Measurements from ENCODE around the gene ARSD.
A peak's percentile ranks its signal among the peaks of the same experiment; 100 is the strongest.
"Not testable (repeated sequence)": the region's sequence is repeated elsewhere in the genome, so short reads cannot be mapped to it uniquely, and the experiment has no call there.

Gene ARSD

DNA sequence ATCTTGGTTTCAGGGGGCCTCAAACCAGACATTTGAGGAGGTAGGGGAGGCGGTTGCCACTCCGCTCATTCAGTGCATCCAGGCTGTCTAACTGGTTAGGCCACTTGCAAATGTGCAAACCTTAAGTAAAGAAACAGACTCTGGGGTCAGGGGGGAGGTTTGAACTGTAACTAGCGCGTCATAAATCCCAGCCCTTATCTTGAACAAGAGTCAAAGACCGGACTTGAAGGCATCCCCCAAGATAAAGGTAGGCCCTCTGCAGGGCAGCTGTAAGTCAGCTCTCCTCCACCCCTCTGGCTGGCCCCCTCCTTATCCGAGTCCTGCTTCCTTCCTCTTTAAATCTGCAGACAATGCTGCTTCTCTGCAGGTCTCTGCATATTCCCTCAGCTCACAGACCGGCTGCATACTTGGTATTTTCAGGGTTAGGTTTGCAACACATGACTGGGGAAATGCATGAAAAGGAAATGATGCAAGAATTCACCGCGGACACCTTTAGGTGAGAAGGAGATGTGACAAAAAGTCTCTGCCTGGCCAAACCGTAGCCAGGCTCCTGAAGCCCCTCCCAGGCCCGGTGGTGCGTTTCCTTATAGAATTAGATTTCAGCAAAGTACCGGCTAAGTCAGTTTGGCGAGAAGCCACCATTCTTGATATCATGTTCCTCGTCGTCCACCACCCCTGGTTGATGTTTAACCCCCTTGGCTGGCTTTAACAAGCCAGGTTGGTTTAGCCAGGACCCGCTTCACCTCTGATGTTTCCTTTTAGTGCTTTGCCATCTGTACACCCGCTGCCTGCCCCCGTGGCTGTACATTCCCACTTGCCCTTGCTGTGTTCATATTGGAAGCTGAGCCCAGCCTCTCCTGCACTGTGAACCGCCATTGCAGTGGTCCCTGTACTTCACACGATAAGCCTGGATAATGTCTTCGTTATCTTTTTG is 31.2 kb downstream of the ARSD start:
- peak overlapping the region in 6 of 21 experiments; percentile 18 to 69 (median 48) for H3K27ac ChIP-seq
- H3K4me3 ChIP-seq = not testable (repeated sequence)

DNA sequence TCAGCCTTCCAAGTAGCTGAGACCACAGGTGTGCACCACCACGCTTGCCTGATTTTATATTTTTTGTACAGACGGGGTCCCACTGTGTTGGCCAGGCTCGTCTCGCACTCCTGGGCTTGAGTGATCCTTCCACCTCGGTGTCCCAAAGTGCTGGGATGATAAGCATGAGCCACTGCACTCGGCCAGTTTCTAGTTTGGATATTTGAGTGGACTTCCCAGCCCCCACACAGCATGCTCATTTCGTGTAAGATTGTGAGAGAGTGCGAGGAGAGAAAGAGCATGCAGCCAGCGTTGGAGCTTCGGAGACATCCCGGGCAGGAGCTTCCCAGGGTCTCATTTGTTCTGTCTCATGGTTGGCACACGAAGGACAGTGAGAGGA is 31.8 kb downstream of the ARSD start:
- Histone ChIP-seq H3K4me3 (no peak overlapping the region), H3K27ac (peak overlapping the region in 3 of 21 experiments; percentile 10 to 69 (median 17))

DNA sequence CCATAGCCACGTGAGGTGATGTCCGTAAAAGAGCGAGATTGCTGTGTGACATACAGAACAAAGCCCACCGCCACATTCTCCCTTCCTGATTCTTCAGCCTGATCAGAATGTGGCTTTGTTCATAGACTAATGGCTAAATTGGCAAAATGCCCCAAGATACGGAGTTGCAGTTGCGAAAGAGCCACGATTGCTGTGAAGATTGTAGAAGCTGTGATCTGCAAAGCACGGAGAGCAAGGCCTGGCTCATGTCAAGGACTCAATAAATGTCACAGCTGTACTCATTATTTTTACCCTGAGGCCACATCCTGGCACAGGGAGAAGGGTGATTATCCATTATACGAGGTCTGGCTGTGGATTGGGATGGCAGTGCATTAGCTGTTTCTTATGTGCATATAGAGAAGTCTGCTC is 34.2 kb downstream of the ARSD start:
- Histone ChIP-seq H3K4me3 (no peak overlapping the region), H3K27ac (no peak overlapping the region)

DNA sequence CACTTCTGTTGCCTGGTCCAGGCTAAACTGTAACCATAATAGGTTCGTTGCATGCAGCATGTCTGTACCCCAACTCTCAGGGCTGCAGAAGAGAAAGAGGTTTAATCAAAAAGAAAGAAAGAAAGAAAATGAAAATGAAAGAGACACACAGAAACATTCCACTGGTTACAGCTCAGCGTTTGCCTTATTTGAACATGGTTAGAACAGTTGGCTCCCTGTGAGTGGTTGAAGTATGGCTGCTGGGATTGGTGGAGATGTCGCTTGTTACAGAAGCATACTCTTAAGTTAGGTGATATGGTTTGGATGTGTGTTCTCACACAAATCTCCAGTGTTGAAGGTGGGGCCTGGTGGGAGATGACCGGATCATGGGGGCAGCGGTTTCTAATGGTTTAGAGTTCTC is 36.3 kb downstream of the ARSD start:
- H3K4me3 ChIP-seq = no peak overlapping the region
- H3K27ac ChIP-seq = no peak overlapping the region

DNA sequence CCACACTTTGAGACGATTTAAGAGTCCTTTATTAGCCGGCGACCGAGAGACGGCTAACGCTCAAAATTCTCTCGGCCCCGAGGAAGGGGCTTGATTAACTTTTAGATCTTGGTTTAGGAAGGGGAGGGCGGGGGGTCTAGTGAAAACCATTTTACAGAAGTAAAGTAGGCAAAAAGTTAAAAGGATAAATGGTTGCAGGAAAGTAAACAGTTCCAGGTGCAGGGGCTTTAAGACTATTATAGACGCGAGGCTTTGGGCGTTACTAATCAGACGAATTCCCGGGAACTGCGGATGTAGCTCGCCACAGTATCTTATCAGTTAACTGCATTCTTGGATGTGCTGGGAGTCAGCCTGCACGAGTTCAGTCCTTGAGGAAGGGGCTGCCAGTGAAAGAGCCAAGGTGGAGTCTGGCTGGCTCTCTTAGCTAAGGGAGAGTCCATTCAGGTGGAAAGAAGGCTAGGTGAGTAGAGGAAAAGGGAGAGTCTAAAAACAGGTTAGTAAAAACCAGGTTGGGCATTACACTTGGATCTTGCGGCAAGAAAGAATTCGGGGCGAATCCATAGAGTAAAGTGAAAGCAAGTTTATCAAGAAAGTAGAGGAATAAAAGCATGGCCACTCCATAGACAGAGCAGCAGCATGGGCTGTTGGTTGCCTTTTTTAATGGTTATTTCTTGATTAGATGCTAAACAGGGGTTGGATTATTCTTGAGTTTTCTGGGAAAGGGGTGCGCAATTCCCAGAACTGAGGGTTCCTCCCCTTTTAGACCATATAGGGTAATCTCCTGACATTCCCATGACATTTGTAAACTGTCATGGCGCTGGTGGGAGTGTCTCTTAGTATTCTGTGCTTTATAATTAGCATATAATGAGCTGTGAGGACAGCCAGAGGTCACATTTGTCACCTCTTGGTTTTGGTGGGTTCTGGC is 38.3 kb downstream of the ARSD start:
- not testable (repeated sequence) for H3K27ac ChIP-seq, H3K4me3 ChIP-seq

GRCh38 chrX:2889706-2890490 is 39.2 kb downstream of the ARSD start:
- peak overlapping the region in 1 of 21 experiments; percentile 59 for H3K27ac ChIP-seq
- peak overlapping the region; percentile 15 to 35 (median 26) for H3K4me3 ChIP-seq

DNA sequence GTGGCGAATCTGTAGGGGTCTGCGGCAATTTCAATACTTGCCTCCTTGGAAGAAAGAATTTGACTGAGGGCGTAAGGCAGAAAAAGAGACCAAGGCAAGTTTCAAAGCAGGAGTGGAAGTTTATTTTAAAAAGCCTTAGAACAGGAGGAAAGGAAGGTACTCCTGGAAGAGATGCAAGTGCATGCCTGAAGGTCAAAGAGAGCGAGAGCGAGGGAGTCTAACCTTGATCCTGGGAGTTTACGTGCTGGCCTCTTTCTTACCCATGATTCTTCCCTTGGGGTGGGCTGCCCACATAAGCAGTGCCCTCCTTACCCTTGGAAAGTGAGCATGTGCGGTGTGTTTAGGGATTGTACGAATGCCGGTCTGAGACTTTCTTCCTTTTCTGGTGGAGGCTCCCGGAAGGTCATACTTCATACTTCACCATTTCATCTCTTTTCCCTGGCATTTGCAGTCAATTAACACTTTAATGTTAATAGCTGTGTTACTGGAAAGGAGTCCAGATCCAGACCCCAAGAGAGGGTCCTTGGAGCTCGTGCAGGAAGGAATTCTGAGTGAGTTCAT is 40.0 kb downstream of the ARSD start:
- Histone ChIP-seq H3K4me3 (peak overlapping the region; percentile 15 to 35 (median 26)), H3K27ac (peak overlapping the region in 1 of 21 experiments; percentile 59)

DNA sequence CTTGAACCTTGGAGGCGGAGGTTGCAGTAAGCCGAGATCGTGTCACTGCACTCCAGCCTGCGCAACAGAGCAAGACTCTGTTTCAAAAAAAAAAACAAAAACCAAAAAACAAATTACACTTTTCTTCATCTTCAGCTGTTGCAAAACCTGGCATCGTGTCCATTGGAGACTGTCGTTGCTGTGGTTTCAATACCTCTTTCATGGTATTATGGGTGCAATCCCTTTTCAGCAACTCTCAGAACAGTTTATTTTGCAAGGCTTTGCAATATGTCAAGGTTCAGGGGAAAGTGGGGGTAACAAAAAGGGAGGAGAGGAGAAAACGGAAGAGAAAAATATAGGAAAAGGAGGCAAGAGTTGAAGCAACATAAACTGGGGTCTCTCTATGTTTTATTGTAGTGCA is 40.8 kb downstream of the ARSD start:
- no peak overlapping the region for H3K27ac ChIP-seq
- H3K4me3 ChIP-seq = no peak overlapping the region

GRCh38 chrX:2883770-2884169 is 45.4 kb downstream of the ARSD start:
- H3K4me3 ChIP-seq = no peak overlapping the region
- H3K27ac ChIP-seq = no peak overlapping the region

DNA sequence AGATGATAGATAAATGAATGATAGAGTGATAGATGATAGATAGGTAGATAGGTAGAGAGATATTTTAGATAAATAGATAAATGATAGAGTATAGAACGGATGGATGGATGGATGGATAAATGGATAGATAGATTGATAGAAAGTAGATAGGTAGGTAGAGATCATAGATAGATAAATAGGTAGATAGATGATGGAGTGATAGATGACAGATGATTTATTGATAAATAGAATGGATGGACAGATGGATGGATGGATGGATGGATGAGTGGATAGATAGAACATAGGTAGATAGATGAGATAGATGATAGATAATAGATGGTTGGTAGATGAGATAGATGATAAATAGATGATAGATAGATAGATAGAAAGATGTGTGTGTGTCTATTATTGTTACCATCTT is 49.5 kb downstream of the ARSD start:
- no peak overlapping the region for H3K27ac ChIP-seq
- no peak overlapping the region for H3K4me3 ChIP-seq

DNA sequence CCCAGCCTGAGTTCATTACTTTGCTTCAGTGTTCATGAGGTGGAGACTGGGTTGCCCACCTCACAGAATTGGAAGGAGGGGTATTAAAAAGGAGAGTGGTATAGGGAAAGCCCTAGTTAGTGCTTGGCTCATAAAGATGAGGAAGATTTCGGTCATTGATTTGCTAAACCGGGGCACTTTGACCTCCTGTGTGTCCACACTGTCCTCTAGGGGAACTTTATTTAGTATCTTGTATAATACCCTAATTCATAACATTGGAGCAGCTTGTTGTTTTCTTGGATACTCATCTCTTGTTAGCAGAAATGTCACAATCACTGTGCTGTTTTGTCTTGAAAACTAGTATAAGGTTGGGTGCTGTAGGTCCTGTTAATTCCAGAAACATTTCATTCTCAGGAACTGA is 50.6 kb downstream of the ARSD start:
- H3K27ac ChIP-seq = no peak overlapping the region
- H3K4me3 ChIP-seq = no peak overlapping the region

DNA sequence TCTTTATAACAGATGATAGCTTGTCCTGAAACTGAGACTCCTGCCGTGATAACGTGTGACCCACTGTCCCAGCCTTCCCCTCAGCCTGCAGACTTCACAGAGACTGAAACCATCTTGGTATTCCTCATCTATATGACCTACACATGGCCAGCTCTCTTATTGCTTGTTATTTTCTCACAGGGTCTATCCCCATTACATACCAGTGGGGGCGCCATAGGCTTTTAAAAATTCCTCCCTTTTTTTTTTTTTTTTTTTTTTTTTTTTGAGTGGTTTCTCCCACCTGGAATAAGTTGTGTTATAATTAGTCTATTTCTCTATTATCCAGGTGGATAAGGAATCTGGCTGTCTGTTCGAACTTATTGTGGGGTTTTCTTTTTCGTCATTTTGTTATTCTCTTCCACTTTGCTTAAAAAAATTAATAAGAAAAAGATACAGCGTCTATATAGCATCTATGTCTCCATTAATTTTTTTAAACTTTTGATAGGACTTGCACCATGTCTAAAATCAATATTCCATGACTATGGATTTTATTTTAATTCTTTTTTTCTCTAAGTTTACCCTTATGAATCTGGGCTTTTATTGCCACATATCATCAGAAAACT is 53.2 kb downstream of the ARSD start:
- Histone ChIP-seq H3K27ac (no peak overlapping the region), H3K4me3 (no peak overlapping the region)

- Histone ChIP-seq H3K27ac (no peak overlapping the region), H3K4me3 (no peak overlapping the region)
Measured at GRCh38 chrX:2875136-2875481, 54.0 kb downstream of the ARSD start.

DNA sequence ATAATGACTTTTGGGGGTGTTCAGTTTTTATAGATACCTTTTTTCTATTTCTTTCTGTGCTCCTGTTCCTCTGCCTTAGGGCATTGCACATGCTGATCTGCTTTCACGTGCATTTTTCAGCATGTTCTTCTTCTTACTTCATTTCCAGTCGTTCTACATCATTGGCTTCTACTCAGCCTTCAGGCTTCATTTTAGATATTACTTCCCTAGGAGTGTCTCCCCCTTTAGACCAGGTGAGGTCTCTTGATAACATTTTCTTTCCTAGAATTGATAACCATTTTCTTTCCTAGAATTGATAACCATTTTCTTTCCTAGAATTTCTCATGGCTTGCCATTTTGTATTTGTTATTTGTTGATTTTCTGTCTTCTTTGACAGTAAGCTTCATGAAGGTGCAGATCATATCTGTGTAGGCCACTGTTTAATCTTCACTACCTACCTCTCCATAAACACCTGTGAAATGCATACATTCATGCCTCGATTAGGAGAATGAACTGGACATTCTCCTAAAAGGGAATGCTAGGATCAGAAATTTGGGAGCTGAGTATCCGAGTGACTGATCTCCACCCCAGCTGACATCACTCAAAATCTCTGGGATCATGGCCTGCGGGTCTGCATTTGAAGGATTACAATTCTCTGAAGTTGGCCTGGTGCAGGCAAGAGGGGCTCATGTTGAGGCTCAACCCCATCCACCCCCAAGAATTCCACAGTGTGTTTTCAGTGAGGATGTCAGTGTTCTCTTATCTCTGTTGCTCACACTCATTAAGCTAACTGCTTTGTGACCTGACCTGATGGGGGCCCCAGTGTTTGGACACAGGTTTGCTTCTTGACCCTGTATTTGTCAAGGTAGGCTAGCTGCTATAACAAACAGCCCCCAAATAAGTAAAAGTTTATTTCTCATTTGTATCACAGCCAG is 54.7 kb downstream of the ARSD start:
- H3K27ac ChIP-seq = no peak overlapping the region

GRCh38 chrX:2872671-2873277 is 56.4 kb downstream of the ARSD start:
- H3K4me3 ChIP-seq = no peak overlapping the region

More for the DNA sequence above, 54.7 kb downstream of the ARSD start:
- no peak overlapping the region for H3K4me3 ChIP-seq

GRCh38 chrX:2871831-2872230 is 57.3 kb downstream of the ARSD start:
- H3K27ac ChIP-seq = no peak overlapping the region
- no peak overlapping the region for H3K4me3 ChIP-seq

More at GRCh38 chrX:2872671-2873277, 56.4 kb downstream of the ARSD start:
- H3K27ac ChIP-seq = no peak overlapping the region

GRCh38 chrX:2870650-2871049 is 58.5 kb downstream of the ARSD start:
- H3K27ac ChIP-seq = no peak overlapping the region
- H3K4me3 ChIP-seq = no peak overlapping the region

GRCh38 chrX:2867206-2867605 is 61.9 kb downstream of the ARSD start:
- Histone ChIP-seq H3K27ac (no peak overlapping the region), H3K4me3 (no peak overlapping the region)

Data from skin epidermis (tissue), 12 donors.